DND-41 (cell line): ENCODE data around the gene LPGAT1.

Source experiments
- ATAC-seq: fragments of 200-7000 bp; cut with Tn5 transposase; 3 replicates; pipeline ENCODE4 v1.9.1; 2021; ENCODE audit warnings: low read depth; ENCODE audit not compliant: insufficient read depth
- DNase-seq: peaks from one replicate; pipeline ENCODE4 v3.0.0-alpha.2; 2020
- H2AFZ ChIP-seq: 2 replicates; pipeline ENCODE4 v1.6.0; 2012; ENCODE audit warnings: low read depth, low read length
- H3K27ac ChIP-seq: 2 replicates; pipeline ENCODE4 v1.5.1; 2012; ENCODE audit warnings: low read length, inconsistent platforms
- H3K27me3 ChIP-seq: fragments of 200-600 bp; sonication (generic); 2 replicates; pipeline ENCODE4 v1.6.0; 2012; ENCODE audit warnings: low read length, mild to moderate bottlenecking, inconsistent platforms; ENCODE audit not compliant: insufficient read depth, poor library complexity
- H3K36me3 ChIP-seq: 2 replicates; pipeline ENCODE4 v1.5.1; 2012; ENCODE audit warnings: low read length, inconsistent platforms; ENCODE audit not compliant: insufficient read depth
- H3K4me1 ChIP-seq: 2 replicates; pipeline ENCODE4 v1.5.1; 2012; ENCODE audit warnings: mild to moderate bottlenecking, low read length; ENCODE audit not compliant: insufficient read depth
- H3K4me2 ChIP-seq: 2 replicates; pipeline ENCODE4 v1.6.0; 2012; ENCODE audit warnings: mild to moderate bottlenecking, moderate library complexity, low read length, inconsistent platforms; ENCODE audit not compliant: insufficient read depth
- H3K4me3 ChIP-seq, 2 experiments: fragments of 200-600 bp in 1 of 2; shearing (Covaris generic) in 1 of 2; 2 replicates each; pipeline ENCODE4 v1.5.1; 2012 to 2016; ENCODE audit warnings: inconsistent platforms in 2 of 2, low read length in 2 of 2, mild to moderate bottlenecking in 2 of 2, low read depth in 1 of 2, moderate library complexity in 1 of 2
- H3K79me2 ChIP-seq: 2 replicates; pipeline ENCODE4 v1.6.0; 2012; ENCODE audit warnings: low read length, inconsistent platforms; ENCODE audit not compliant: insufficient read depth
- H3K9ac ChIP-seq: 2 replicates; pipeline ENCODE4 v1.6.0; 2012; ENCODE audit warnings: low read depth, mild to moderate bottlenecking, inconsistent platforms, low read length, moderate library complexity
- H3K9me3 ChIP-seq: 2 replicates; pipeline ENCODE4 v1.5.1; 2012; ENCODE audit warnings: low read length, moderate library complexity, mild to moderate bottlenecking, inconsistent platforms; ENCODE audit not compliant: insufficient read depth, severe bottlenecking
- H4K20me1 ChIP-seq: 2 replicates; pipeline ENCODE4 v1.6.0; 2012; ENCODE audit warnings: low read length; ENCODE audit not compliant: insufficient read depth
- EZH2 ChIP-seq: IDR thresholded peaks from 3 replicates; pipeline ENCODE4 v1.6.1; 2012; ENCODE audit warnings: borderline replicate concordance, low read depth, mild to moderate bottlenecking, moderate library complexity, low read length, inconsistent platforms; ENCODE audit not compliant: severe bottlenecking
- TF ChIP-seq, protein P1 (sequence below): IDR thresholded peaks from 2 replicates; pipeline ENCODE4 v1.5.1; 2012; ENCODE audit warnings: borderline replicate concordance, low read length, moderate library complexity, mild to moderate bottlenecking; ENCODE audit not compliant: poor library complexity, severe bottlenecking; ENCODE audit errors: extremely low read depth

Gene LPGAT1

DNA sequence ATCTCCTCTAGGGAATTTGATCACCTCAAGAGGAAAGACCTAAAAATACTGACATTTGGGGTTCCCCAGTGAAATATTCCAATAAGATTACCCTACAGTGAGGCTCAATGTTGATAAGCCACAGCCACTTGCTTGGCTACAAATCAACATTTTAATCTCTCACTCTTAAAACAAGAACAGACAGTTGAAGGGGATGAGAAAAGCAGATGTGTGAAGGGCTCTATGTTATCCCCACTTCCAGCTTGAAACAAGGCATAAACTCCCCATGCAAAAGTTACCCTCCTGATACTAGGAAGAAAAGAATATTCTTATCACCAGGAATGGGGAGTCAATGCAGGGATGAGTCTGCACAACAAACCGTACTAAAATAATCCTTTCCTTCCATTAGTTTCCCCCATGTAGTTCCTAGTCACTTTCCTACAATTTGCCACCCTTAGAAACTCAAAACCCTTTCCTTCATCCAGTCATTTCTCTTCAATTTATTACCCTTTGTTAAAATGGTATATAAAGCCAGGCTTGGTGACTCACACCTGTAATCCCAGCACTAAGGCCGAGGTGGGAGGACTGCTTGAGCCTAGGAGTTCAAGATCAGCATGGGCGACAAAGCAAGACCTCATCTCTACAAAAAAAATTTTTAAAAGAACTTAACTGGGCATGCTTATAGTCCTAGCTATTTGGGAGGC is 29.5 kb downstream of the LPGAT1 start:
- H3K9ac ChIP-seq = no peak overlapping the region
- H2AFZ ChIP-seq = no peak overlapping the region
- no peaks in the 10 kb centered on the region for H4K20me1 ChIP-seq
- DNase-seq (no peak), ATAC-seq (no peak)
- H3K9me3 ChIP-seq = no peaks in the 10 kb centered on the region
- H3K79me2 ChIP-seq = no peaks in the 10 kb centered on the region
- no peaks in the 10 kb centered on the region for H3K27me3 ChIP-seq
- no peaks in the 10 kb centered on the region for H3K4me1 ChIP-seq
- TF ChIP-seq, protein P1, sequence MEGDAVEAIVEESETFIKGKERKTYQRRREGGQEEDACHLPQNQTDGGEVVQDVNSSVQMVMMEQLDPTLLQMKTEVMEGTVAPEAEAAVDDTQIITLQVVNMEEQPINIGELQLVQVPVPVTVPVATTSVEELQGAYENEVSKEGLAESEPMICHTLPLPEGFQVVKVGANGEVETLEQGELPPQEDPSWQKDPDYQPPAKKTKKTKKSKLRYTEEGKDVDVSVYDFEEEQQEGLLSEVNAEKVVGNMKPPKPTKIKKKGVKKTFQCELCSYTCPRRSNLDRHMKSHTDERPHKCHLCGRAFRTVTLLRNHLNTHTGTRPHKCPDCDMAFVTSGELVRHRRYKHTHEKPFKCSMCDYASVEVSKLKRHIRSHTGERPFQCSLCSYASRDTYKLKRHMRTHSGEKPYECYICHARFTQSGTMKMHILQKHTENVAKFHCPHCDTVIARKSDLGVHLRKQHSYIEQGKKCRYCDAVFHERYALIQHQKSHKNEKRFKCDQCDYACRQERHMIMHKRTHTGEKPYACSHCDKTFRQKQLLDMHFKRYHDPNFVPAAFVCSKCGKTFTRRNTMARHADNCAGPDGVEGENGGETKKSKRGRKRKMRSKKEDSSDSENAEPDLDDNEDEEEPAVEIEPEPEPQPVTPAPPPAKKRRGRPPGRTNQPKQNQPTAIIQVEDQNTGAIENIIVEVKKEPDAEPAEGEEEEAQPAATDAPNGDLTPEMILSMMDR = no peak
- no peak for TF ChIP-seq EZH2
- H3K4me2 ChIP-seq = no peak overlapping the region
- peaks cover 14% of the 10 kb centered on the region; the same call in 1 of the 2 replicates for H3K36me3 ChIP-seq
- H3K27ac ChIP-seq = no peak overlapping the region
- no peak overlapping the region for H3K4me3 ChIP-seq

DNA sequence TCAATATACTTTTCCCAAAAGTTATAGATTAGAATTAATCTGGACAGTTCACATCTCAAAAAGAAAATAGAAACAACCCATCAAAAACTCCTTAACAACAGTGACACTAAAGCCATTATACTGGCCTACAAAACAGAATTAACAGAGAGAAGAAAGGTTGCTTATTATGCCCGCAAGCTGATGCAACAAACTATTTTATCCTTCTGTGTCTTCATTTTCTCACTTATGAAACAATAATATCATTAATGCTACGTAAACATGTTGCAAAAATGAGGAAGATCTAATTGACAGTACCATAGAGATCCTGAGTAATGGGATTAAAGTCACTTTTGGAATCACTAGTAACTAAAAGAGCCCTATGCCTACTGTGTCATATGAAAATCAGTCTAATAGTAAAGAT is 32.6 kb downstream of the LPGAT1 start:
- Histone ChIP-seq H2AFZ (no peak overlapping the region), H3K27ac (no peak overlapping the region), H3K27me3 (no peaks in the 10 kb centered on the region), H3K4me1 (no peaks in the 10 kb centered on the region), H3K9ac (no peak overlapping the region), H3K9me3 (no peaks in the 10 kb centered on the region), H3K4me2 (no peak overlapping the region), H3K4me3 (no peak overlapping the region), H4K20me1 (no peaks in the 10 kb centered on the region), H3K36me3 (peaks cover 5% of the 10 kb centered on the region; the same call in 1 of the 2 replicates), H3K79me2 (no peaks in the 10 kb centered on the region)
- no peak for ATAC-seq
- no peak for DNase-seq
- no peak for TF ChIP-seq EZH2
- TF ChIP-seq, protein P1 = no peak

DNA sequence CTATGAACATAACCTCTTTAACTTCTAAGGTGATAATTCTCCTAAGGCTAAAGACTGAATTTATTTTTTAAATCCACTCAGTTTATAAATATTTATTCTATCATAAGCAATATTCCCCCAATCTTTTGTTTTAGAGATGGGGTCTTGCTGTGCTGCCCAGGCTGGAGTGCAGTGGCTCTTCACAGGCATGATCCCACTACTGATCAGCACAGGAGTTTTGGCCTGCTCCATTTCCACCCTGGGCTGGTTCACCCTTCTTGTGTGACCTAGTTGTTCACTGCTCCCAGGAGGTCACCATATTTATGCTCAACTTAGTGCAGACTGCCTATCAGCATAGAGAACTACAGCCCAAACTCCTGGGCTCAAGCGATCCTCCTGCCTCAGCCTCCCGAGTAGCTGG is 38.6 kb downstream of the LPGAT1 start:
- Histone ChIP-seq H3K9ac (no peak overlapping the region), H3K36me3 (peaks cover 15% of the 10 kb centered on the region; the same call in 1 of the 2 replicates), H3K79me2 (no peaks in the 10 kb centered on the region), H4K20me1 (no peaks in the 10 kb centered on the region), H3K27me3 (no peaks in the 10 kb centered on the region), H3K4me1 (no peaks in the 10 kb centered on the region), H3K9me3 (no peaks in the 10 kb centered on the region), H3K4me2 (no peak overlapping the region), H2AFZ (no peak overlapping the region), H3K4me3 (no peak overlapping the region), H3K27ac (no peak overlapping the region)
- TF ChIP-seq, protein P1 = no peak
- no peak for TF ChIP-seq EZH2
- DNase-seq (no peak), ATAC-seq (no peak)
